Ascending aorta (tissue), 2 donors: ENCODE measurements around the gene HS3ST5. TPM values are rescaled to one million over a fixed set of nuclear protein-coding genes. Genes with fewer than 3 reads are reported as not detected.

ENCODE experiments used
- DNase-seq, 2 donors: peaks; one replicate each; pipeline ENCODE4 v3.0.0-alpha.2; 2019; ENCODE audit warnings: low spot score in 2 of 2
- H3K27ac ChIP-seq, 2 donors: fragments of 200-600 bp; sonication (generic); one replicate each; pipeline ENCODE4 v1.5.1; 2016 to 2017; ENCODE audit warnings: mild to moderate bottlenecking in 1 of 2
- H3K27me3 ChIP-seq: fragments of 200-600 bp; sonication (generic); one replicate; pipeline ENCODE4 v1.5.1; 2017
- H3K36me3 ChIP-seq, 2 donors: fragments of 200-600 bp; sonication (generic); one replicate each; pipeline ENCODE4 v1.5.1; 2016
- H3K4me1 ChIP-seq, 2 donors: fragments of 200-600 bp; sonication (generic); one replicate each; pipeline ENCODE4 v1.5.1; 2016 to 2017; ENCODE audit warnings: mild to moderate bottlenecking in 1 of 2
- H3K4me3 ChIP-seq, 2 donors: fragments of 200-600 bp; sonication (generic); one replicate each; pipeline ENCODE4 v1.5.1; 2016 to 2017; ENCODE audit warnings: mild to moderate bottlenecking in 1 of 2
- H3K9me3 ChIP-seq, 2 donors: fragments of 200-600 bp; sonication (generic); one replicate each; pipeline ENCODE4 v1.5.1; 2016
- CTCF ChIP-seq, 3 experiments: fragments of 200-600 bp in 2 of 3; fragments of 450-650 bp in 1 of 3; sonication (generic) in 2 of 3; IDR thresholded peaks; one replicate each; pipeline ENCODE4 v1.5.1; 2016 to 2019; ENCODE audit warnings: antibody characterized with exemption in 3 of 3, mild to moderate bottlenecking in 1 of 3, moderate library complexity in 1 of 3
- intact Hi-C: fragments of 100-400 bp; cut with DNase I; formaldehyde crosslinking; loops from one replicate; pipeline ENCODE4 v1.15.1; 2023
- total RNA-seq: library from RNA; depleted of rRNA; stranded (reverse); fragments of >200 nt; gene quantifications from one replicate; pipeline ENCODE4 v1.1.0, GENCODE V29; 2016

The HS3ST5 gene
- total RNA-seq, 1 donor from 2014 or later = not detected

- Histone ChIP-seq H3K4me3 (no peak overlapping the region), H3K4me1 (no peaks in the 10 kb centered on the region), H3K27me3 (no peaks in the 10 kb centered on the region), H3K9me3 (no peaks in the 10 kb centered on the region), H3K36me3 (no peaks in the 10 kb centered on the region), H3K27ac (no peak overlapping the region)
- DNase-seq = no peak
- intact Hi-C loops = no loop called here
- TF ChIP-seq CTCF (IDR thresholded peaks at IDR 0.05) = no peak
Measured at GRCh38 chr6:114042267-114043016, 300.4 kb downstream of the HS3ST5 start.

- no peaks in the 10 kb centered on the region for H3K36me3 ChIP-seq
- intact Hi-C loops = no loop called here
- H3K4me1 ChIP-seq = no peaks in the 10 kb centered on the region
- no peak overlapping the region for H3K27ac ChIP-seq
- no peaks in the 10 kb centered on the region for H3K27me3 ChIP-seq
- no peak for TF ChIP-seq CTCF (IDR thresholded peaks at IDR 0.05)
- H3K4me3 ChIP-seq = no peak overlapping the region
- no peaks in the 10 kb centered on the region for H3K9me3 ChIP-seq
- DNase-seq = no peak
Measured at GRCh38 chr6:114040871-114041270, 302.0 kb downstream of the HS3ST5 start.

GRCh38 chr6:114039841-114040240 is 303.0 kb downstream of the HS3ST5 start:
- Histone ChIP-seq H3K27me3 (no peaks in the 10 kb centered on the region), H3K4me1 (no peaks in the 10 kb centered on the region), H3K4me3 (no peak overlapping the region), H3K36me3 (no peaks in the 10 kb centered on the region), H3K27ac (no peak overlapping the region), H3K9me3 (no peaks in the 10 kb centered on the region)
- no peak for DNase-seq
- no peak for TF ChIP-seq CTCF (IDR thresholded peaks at IDR 0.05)
- intact Hi-C loops = no loop called here

GRCh38 chr6:114033606-114034005 is 309.2 kb downstream of the HS3ST5 start:
- no peak for DNase-seq
- Histone ChIP-seq H3K9me3 (no peaks in the 10 kb centered on the region), H3K36me3 (no peaks in the 10 kb centered on the region), H3K4me1 (peaks cover 0 to 5% of the 10 kb centered on the region in 2 donors), H3K4me3 (no peak overlapping the region), H3K27me3 (no peaks in the 10 kb centered on the region), H3K27ac (no peak overlapping the region)
- intact Hi-C loops = no loop called here
- no peak for TF ChIP-seq CTCF (IDR thresholded peaks at IDR 0.05)

GRCh38 chr6:114032721-114033120 is 310.1 kb downstream of the HS3ST5 start:
- peaks cover 0 to 5% of the 10 kb centered on the region in 2 donors for H3K4me1 ChIP-seq
- H3K4me3 ChIP-seq = no peak overlapping the region
- no peaks in the 10 kb centered on the region for H3K9me3 ChIP-seq
- intact Hi-C loops = no loop called here
- H3K27ac ChIP-seq = no peak overlapping the region
- DNase-seq = no peak
- H3K36me3 ChIP-seq = no peaks in the 10 kb centered on the region
- H3K27me3 ChIP-seq = no peaks in the 10 kb centered on the region
- no peak for TF ChIP-seq CTCF (IDR thresholded peaks at IDR 0.05)
